Upper lobe of left lung (tissue), 6 donors: ENCODE results near the gene UBQLN1. TPM values are rescaled to one million over a fixed set of nuclear protein-coding genes. Genes with fewer than 3 reads are reported as not detected.
A peak's percentile ranks its signal among the peaks of the same experiment; 100 is the strongest.
"Not testable (repeated sequence)": the region's sequence is repeated elsewhere in the genome, so short reads cannot be mapped to it uniquely, and the experiment has no call there.

Experiments used
- ATAC-seq, 2 donors: fragments of 200-7000 bp; cut with Tn5 transposase; one replicate each; pipeline ENCODE4 v1.9.1; 2022; ENCODE audit warnings: mild to moderate bottlenecking in 2 of 2, moderate library complexity in 2 of 2; ENCODE audit not compliant: low FRiP score in 2 of 2
- DNase-seq, 2 donors: peaks; one replicate each; pipeline ENCODE4 v3.0.0-alpha.2; 2019 to 2020
- H3K27ac ChIP-seq, 4 donors: fragments of 200-600 bp; sonication (generic); one replicate each; pipeline ENCODE4 v1.5.1; 2016 to 2019
- H3K27me3 ChIP-seq, 4 donors: fragments of 200-600 bp; sonication (generic); one replicate each; pipeline ENCODE4 v1.5.1; 2017 to 2019
- H3K36me3 ChIP-seq, 4 donors: fragments of 200-600 bp; sonication (generic); one replicate each; pipeline ENCODE4 v1.5.1; 2016 to 2019
- H3K4me1 ChIP-seq, 4 donors: fragments of 200-600 bp; sonication (generic); one replicate each; pipeline ENCODE4 v1.5.1; 2018 to 2019
- H3K4me3 ChIP-seq, 4 donors: fragments of 200-600 bp; sonication (generic); one replicate each; pipeline ENCODE4 v1.5.1; 2017 to 2019; ENCODE audit warnings: mild to moderate bottlenecking in 2 of 4, moderate library complexity in 1 of 4
- H3K9me3 ChIP-seq, 4 donors: fragments of 200-600 bp; sonication (generic); one replicate each; pipeline ENCODE4 v1.5.1; 2018 to 2019
- EP300 ChIP-seq, 4 donors: sonication (generic); formaldehyde crosslinking; IDR thresholded peaks; one replicate each; pipeline ENCODE4 v1.5.1; 2017; ENCODE audit warnings: antibody characterized with exemption in 4 of 4, control low read depth in 2 of 4
- POLR2A ChIP-seq, 4 donors: fragments of 450-650 bp; IDR thresholded peaks; one replicate each; pipeline ENCODE4 v1.5.1; 2016 to 2017; ENCODE audit warnings: antibody characterized with exemption in 4 of 4, mild to moderate bottlenecking in 2 of 4
- POLR2AphosphoS5 ChIP-seq, 2 donors: sonication (generic); formaldehyde crosslinking; IDR thresholded peaks; one replicate each; pipeline ENCODE4 v1.5.1; 2017; ENCODE audit warnings: antibody characterized with exemption in 2 of 2
- WGBS, 2 donors: methylation state at CpG; one replicate each; pipeline ENCODE4 v1.1.5; 2017 to 2018; 5-methylcytosine and 5-hydroxymethylcytosine counted together
- total RNA-seq, 6 donors: library from RNA; depleted of rRNA in 4 of 6; stranded (reverse); fragments of >200 nt in 4 of 6; gene quantifications; one replicate each; pipeline versions ENCODE4 v1.1.0 to v1.2.1, GENCODE V29; 2016 to 2021
- TF ChIP-seq, protein P1 (sequence below), 6 experiments: fragments of 450-650 bp in 4 of 6; fragments of 200-600 bp in 2 of 6; sonication (generic) in 2 of 6; IDR thresholded peaks; one replicate each; pipeline ENCODE4 v1.5.1; 2016 to 2019; ENCODE audit warnings: antibody characterized with exemption in 6 of 6
- donor health status: DM: no; HTN: no; CAD: no; lungs with moderate emphysema.
- donor health status: DM: no; HTN: yes; CAD: no; lungs with severe emphysema.

Gene UBQLN1
- total RNA-seq, 6 donors from 2014 or later, result 75.6 to 113 (median 84.7) TPM

DNA sequence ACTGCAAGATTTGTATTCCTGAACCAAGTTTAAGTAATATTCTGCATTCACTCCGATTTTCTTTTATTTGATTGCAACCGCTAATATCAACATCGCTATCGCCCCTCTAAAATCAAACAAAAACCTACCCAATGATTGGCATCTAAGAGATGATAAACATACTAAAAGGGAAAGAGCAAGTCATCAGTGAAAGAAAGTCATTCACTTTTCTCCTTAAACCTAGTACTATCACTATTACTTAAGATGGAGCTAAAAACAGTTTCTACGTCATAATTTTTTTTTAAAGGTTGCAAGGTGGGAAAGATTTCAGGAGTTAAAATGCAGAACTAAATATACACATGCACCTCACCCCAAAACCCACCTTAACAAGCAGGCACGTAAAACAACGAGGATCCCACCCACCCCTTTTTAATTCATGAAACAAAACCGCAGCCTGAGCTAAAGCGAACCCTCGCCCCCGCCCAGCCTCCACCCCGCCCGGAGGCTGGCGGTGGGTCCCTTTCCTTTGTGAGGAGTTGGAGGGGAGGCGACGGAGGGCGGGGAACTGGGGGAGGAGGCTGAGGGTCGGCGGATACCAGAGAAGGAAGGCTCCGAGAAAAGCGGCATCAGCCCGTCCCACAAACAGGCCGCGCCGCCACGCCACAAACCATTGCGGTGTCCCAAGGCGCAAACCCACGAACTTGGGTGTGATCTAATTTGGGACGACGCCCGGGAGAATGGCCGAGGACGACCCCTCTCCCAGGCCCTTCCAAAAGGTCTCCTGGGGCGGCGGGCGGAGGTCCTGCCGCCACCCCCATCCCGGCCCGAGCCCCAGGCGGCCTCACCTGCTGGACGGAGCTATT is 861 bp downstream of the UBQLN1 start:
- peak in 1 of 2 donors; percentile 55 for ATAC-seq
- WGBS, 2 donors, result 1% methylated on average over 13 to 32 of the region's 42 CpGs
- peak overlapping the region; percentile 98 to 99 (median 99) for H3K27ac ChIP-seq

DNA sequence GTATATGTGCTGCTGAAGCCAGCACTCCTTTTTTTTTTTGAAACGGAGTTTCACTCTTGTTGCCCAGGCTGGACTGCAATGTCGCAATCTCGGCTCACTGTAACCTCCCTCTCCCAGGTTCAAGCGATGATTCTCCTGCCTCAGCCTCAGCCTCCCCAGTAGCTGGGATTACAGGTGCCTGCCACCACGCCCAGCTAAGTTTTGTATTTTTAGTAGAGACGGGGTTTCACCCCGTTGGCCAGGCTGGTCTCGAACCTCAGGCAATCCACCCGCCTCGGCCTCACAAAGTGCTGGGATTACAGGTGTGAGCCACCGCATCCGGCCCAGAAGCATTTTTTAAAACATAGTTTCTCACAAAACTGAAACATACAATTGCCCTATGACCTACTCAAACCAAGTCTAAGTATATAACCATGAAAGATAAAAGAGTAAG is 2.5 kb downstream of the UBQLN1 start:
- Histone ChIP-seq H3K4me3 (peak overlapping the region in 1 of 4 donors; percentile 79), H3K4me1 (peaks cover 18 to 66% (median 28%) of the 10 kb centered on the region in 4 donors)
- not testable (repeated sequence) for ATAC-seq

More for the DNA sequence above, 861 bp downstream of the UBQLN1 start:
- DNase-seq, result peak; percentile 29 to 89
- Histone ChIP-seq H3K36me3 (no peaks in the 10 kb centered on the region), H3K9me3 (no peaks in the 10 kb centered on the region), H3K27me3 (no peaks in the 10 kb centered on the region), H3K4me3 (peak overlapping the region; percentile 61 to 82 (median 80)), H3K4me1 (peaks cover 13 to 49% (median 17%) of the 10 kb centered on the region in 4 donors)
- TF ChIP-seq EP300 (IDR thresholded peaks at IDR 0.05) (no peak), POLR2AphosphoS5 (IDR thresholded peaks at IDR 0.05) (no peak), POLR2A (IDR thresholded peaks at IDR 0.05) (no peak)
- TF ChIP-seq, protein P1, sequence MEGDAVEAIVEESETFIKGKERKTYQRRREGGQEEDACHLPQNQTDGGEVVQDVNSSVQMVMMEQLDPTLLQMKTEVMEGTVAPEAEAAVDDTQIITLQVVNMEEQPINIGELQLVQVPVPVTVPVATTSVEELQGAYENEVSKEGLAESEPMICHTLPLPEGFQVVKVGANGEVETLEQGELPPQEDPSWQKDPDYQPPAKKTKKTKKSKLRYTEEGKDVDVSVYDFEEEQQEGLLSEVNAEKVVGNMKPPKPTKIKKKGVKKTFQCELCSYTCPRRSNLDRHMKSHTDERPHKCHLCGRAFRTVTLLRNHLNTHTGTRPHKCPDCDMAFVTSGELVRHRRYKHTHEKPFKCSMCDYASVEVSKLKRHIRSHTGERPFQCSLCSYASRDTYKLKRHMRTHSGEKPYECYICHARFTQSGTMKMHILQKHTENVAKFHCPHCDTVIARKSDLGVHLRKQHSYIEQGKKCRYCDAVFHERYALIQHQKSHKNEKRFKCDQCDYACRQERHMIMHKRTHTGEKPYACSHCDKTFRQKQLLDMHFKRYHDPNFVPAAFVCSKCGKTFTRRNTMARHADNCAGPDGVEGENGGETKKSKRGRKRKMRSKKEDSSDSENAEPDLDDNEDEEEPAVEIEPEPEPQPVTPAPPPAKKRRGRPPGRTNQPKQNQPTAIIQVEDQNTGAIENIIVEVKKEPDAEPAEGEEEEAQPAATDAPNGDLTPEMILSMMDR (IDR thresholded peaks at IDR 0.05), result no peak

DNA sequence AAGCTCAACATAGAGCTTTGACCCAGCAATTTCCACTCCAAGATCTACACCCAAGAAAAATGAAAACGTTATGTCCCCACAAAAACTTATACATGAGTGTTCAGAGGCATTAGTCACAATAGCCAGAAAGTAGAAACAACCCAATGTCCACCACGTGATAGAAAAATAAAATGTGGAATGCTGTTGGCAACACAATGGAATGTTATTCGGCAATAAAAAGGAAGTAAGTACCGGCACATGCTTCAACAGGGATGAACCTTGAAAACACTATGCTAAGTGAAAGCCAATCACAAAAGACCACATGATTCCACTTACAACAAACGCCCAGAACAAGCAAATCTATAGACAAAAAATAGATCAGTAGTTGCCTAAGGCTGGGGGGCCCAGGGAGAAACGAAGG is 6.0 kb downstream of the UBQLN1 start:
- 50 to 57% methylated on average over 6 of the region's 6 CpGs for WGBS, 2 donors
- Histone ChIP-seq H3K36me3 (no peaks in the 10 kb centered on the region), H3K9me3 (no peaks in the 10 kb centered on the region), H3K27me3 (no peaks in the 10 kb centered on the region), H3K27ac (no peak overlapping the region), H3K4me1 (peaks cover 15 to 79% (median 37%) of the 10 kb centered on the region in 4 donors), H3K4me3 (no peak overlapping the region)
- ATAC-seq (no peak), DNase-seq (no peak)
- no peak for TF ChIP-seq EP300 (IDR thresholded peaks at IDR 0.05)
- TF ChIP-seq POLR2A (IDR thresholded peaks at IDR 0.05), result no peak
- no peak for TF ChIP-seq POLR2AphosphoS5 (IDR thresholded peaks at IDR 0.05)
- TF ChIP-seq, protein P1 (IDR thresholded peaks at IDR 0.05), result no peak

More for the DNA sequence above, 2.5 kb downstream of the UBQLN1 start:
- DNase-seq, H3K27me3 ChIP-seq, H3K9me3 ChIP-seq, H3K27ac ChIP-seq, H3K36me3 ChIP-seq: not testable (repeated sequence)
- WGBS, 2 donors, result 93 to 95% methylated on average over 12 of the region's 12 CpGs

DNA sequence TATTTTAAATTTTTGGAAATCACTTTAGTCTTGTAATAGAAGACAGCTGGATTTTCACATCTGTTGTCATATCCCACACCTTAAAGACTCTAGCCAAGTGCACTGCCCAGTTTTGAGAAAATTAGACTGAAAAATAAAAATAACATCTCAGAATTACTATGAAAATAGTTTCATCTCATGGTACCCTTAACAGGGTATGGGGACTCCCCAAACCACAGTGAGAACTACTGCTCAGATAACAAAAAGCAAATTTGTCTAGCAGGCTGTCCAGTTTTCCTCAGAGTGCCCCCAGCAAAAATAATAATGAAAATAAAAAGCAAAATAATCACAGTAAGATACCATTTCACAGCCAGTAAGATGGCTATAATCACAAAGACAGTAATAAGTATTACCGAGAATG is 6.5 kb downstream of the UBQLN1 start:
- TF ChIP-seq POLR2A (IDR thresholded peaks at IDR 0.05), result no peak
- TF ChIP-seq EP300 (IDR thresholded peaks at IDR 0.05), result no peak
- TF ChIP-seq, protein P1 (IDR thresholded peaks at IDR 0.05), result no peak
- no peak for TF ChIP-seq POLR2AphosphoS5 (IDR thresholded peaks at IDR 0.05)
- WGBS, 2 donors, result 93 to 100% methylated on average over 1 of the region's 1 CpG
- Histone ChIP-seq H3K4me3 (no peak overlapping the region), H3K27ac (no peak overlapping the region), H3K36me3 (no peaks in the 10 kb centered on the region), H3K27me3 (no peaks in the 10 kb centered on the region), H3K9me3 (no peaks in the 10 kb centered on the region), H3K4me1 (peaks cover 15 to 79% (median 37%) of the 10 kb centered on the region in 4 donors)
- ATAC-seq, result no peak
- DNase-seq, result no peak

DNA sequence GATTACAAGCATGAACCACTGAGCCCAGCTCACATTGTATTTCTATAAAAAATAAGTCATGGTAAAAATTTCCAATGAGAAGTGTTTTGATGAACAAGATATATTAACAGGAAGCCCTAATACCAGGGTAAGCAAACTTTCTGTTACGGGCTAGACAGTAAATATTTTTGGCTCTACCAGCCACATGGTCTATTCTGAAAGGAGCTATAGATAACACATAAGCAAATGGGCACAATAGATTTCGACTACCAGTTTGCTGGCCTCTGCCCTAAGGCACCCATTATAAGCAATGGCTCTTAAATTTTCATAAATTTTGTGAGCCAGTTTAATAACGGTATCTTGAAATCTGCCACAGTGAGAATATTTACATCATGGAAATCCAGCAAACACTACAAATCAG is 8.1 kb downstream of the UBQLN1 start:
- Histone ChIP-seq H3K4me3 (no peak overlapping the region), H3K27ac (no peak overlapping the region), H3K9me3 (no peaks in the 10 kb centered on the region), H3K4me1 (peaks cover 10 to 75% (median 29%) of the 10 kb centered on the region in 4 donors), H3K36me3 (no peaks in the 10 kb centered on the region), H3K27me3 (no peaks in the 10 kb centered on the region)
- 87 to 90% methylated on average over 3 of the region's 3 CpGs for WGBS, 2 donors
- TF ChIP-seq POLR2AphosphoS5 (IDR thresholded peaks at IDR 0.05) (no peak), POLR2A (IDR thresholded peaks at IDR 0.05) (no peak), EP300 (IDR thresholded peaks at IDR 0.05) (no peak)
- TF ChIP-seq, protein P1 (IDR thresholded peaks at IDR 0.05), result no peak
- DNase-seq (no peak), ATAC-seq (no peak)
